HG02678 (cell line): ENCODE results near the gene ORAI2.
A peak's percentile ranks its signal among the peaks of the same experiment; 100 is the strongest.
"Not testable (repeated sequence)": the region's sequence is repeated elsewhere in the genome, so short reads cannot be mapped to it uniquely, and the experiment has no call there.

Experiments
- ATAC-seq: cut with Tn5 transposase; IDR thresholded peaks from one replicate; pipeline ENCODE4 v1.9.1; 2021; ENCODE audit warnings: mild to moderate bottlenecking, moderate library complexity; ENCODE audit not compliant: unreplicated experiment

Gene ORAI2

GRCh38 chr7:102445674-102446071 lies 12.3 kb downstream of the ORAI2 start:
- ATAC-seq: no peak

- ATAC-seq: no peak
Measured at GRCh38 chr7:102446387-102447156, 13.2 kb downstream of the ORAI2 start.

- no peak for ATAC-seq
Measured at GRCh38 chr7:102447311-102447710, 13.9 kb downstream of the ORAI2 start.

GRCh38 chr7:102449136-102449535 lies 15.8 kb downstream of the ORAI2 start:
- ATAC-seq: no peak

GRCh38 chr7:102450242-102450641 lies 16.9 kb downstream of the ORAI2 start:
- ATAC-seq: no peak

- no peak for ATAC-seq
Measured at GRCh38 chr7:102451371-102452054, 18.1 kb downstream of the ORAI2 start.

GRCh38 chr7:102452451-102452850 lies 19.1 kb downstream of the ORAI2 start:
- ATAC-seq: no peak

- ATAC-seq: no peak
Measured at GRCh38 chr7:102453319-102453718, 19.9 kb downstream of the ORAI2 start.

GRCh38 chr7:102454468-102454867 lies 21.1 kb downstream of the ORAI2 start:
- ATAC-seq: no peak

GRCh38 chr7:102454932-102455331 lies 21.6 kb downstream of the ORAI2 start:
- not testable (repeated sequence) for ATAC-seq

- no peak for ATAC-seq
Measured at GRCh38 chr7:102455596-102455995, 22.2 kb downstream of the ORAI2 start.

- no peak for ATAC-seq
Measured at GRCh38 chr7:102456327-102456726, 23.0 kb downstream of the ORAI2 start.

GRCh38 chr7:102457352-102457924 lies 24.1 kb downstream of the ORAI2 start:
- ATAC-seq: no peak

- ATAC-seq: no peak
Measured at GRCh38 chr7:102459221-102459844, 26.0 kb downstream of the ORAI2 start.

- no peak for ATAC-seq
Measured at GRCh38 chr7:102460467-102460866, 27.1 kb downstream of the ORAI2 start.

GRCh38 chr7:102463841-102464576 lies 30.6 kb downstream of the ORAI2 start:
- peak; percentile 1 for ATAC-seq

- ATAC-seq: peak; percentile 95
Measured at GRCh38 chr7:102464577-102465280, 31.4 kb downstream of the ORAI2 start, which contains the start of the genes ALKBH4 and LRWD1. Gene ALKBH4, minus strand, starts transcription at chr7:102464863. Its CDS starts 27 bp downstream, at chr7:102464836. Gene LRWD1, plus strand, starts transcription at chr7:102464984. Its CDS starts 97 bp downstream, at chr7:102465081.

- no peak for ATAC-seq
Measured at GRCh38 chr7:102466097-102466496, 32.7 kb downstream of the ORAI2 start.

- ATAC-seq: no peak
Measured at GRCh38 chr7:102467581-102468477, 34.5 kb downstream of the ORAI2 start.
